Heart left ventricle (tissue), 16 donors: Measurements from ENCODE around the gene TRPV4. TPM values are rescaled to one million over a fixed set of nuclear protein-coding genes. Genes with fewer than 3 reads are reported as not detected.

Experiments
- ATAC-seq, 4 donors: fragments of 200-7000 bp; cut with Tn5 transposase; one replicate each; pipeline ENCODE4 v1.9.1; 2020 to 2022; ENCODE audit warnings: moderate library complexity in 4 of 4, mild to moderate bottlenecking in 3 of 4, moderate number of reproducible peaks in 1 of 4
- DNase-seq, 5 donors: peaks; one replicate each; pipeline ENCODE4 v3.0.0-alpha.2; 2020
- H3K27ac ChIP-seq, 12 donors: fragments of 200-600 bp; sonication (generic) in 4 of 12; one replicate each; pipeline versions ENCODE4 v1.5.0 to v1.8.0; 2016 to 2022; ENCODE audit warnings: mild to moderate bottlenecking in 2 of 12
- H3K27me3 ChIP-seq, 9 donors: fragments of 200-600 bp; sonication (generic) in 2 of 9; one replicate each; pipeline versions ENCODE4 v1.5.1 to v1.8.0; 2016 to 2022; ENCODE audit warnings: mild to moderate bottlenecking in 3 of 9
- H3K36me3 ChIP-seq, 9 donors: fragments of 200-600 bp; sonication (generic) in 2 of 9; one replicate each; pipeline versions ENCODE4 v1.5.0 to v1.8.0; 2018 to 2022; ENCODE audit warnings: mild to moderate bottlenecking in 2 of 9
- H3K4me1 ChIP-seq, 12 donors: fragments of 200-600 bp; sonication (generic) in 4 of 12; one replicate each; pipeline versions ENCODE4 v1.5.0 to v1.8.0; 2016 to 2022; ENCODE audit warnings: mild to moderate bottlenecking in 3 of 12
- H3K4me3 ChIP-seq, 12 donors: fragments of 200-600 bp; sonication (generic) in 4 of 12; one replicate each; pipeline versions ENCODE4 v1.5.0 to v1.8.0; 2017 to 2022; ENCODE audit warnings: mild to moderate bottlenecking in 9 of 12, moderate library complexity in 4 of 12
- H3K9me3 ChIP-seq, 12 donors: fragments of 200-600 bp; sonication (generic) in 4 of 12; one replicate each; pipeline versions ENCODE4 v1.5.0 to v1.8.0; 2016 to 2022; ENCODE audit warnings: mild to moderate bottlenecking in 1 of 12
- POLR2A ChIP-seq, 2 donors: fragments of 450-650 bp; IDR thresholded peaks; one replicate each; pipeline ENCODE4 v1.6.1; 2017; ENCODE audit warnings: antibody characterized with exemption in 2 of 2, mild to moderate bottlenecking in 2 of 2, moderate library complexity in 2 of 2
- WGBS, 4 donors: extraction: QIAGEN DNeasy Blood & Tissue Kit in 2 of 4; methylation state at CpG; one replicate each; pipeline versions ENCODE4 v1.1.5 to v1.1.7; 2013 to 2018; 5-methylcytosine and 5-hydroxymethylcytosine counted together
- intact Hi-C, 10 donors: fragments of 100-400 bp; cut with DNase I; formaldehyde crosslinking; loops; one replicate each; pipeline versions ENCODE4 v1.11.1 to v1.14.2; 2022
- polyA plus RNA-seq, 2 donors: library from polyadenylated mRNA; stranded (reverse); fragments of 200-250 nt; gene quantifications; one replicate each; pipeline ENCODE4 v1.2.3, GENCODE V29; 2013
- total RNA-seq, 9 donors: library from RNA; depleted of rRNA in 2 of 9; stranded (reverse); fragments of >200 nt in 2 of 9; fragmentation: NEBNext Ultra II Directional in 3 of 9; extraction: Animal tissue kit (Norgen Biotek cat#: 25700) in 3 of 9; gene quantifications; one replicate each; pipeline versions ENCODE4 v1.1.0 to v1.2.4, GENCODE V29; 2016 to 2023
- TF ChIP-seq, protein P1 (sequence below), 12 donors: fragments of 200-600 bp; sonication (generic) in 4 of 12; IDR thresholded peaks; one replicate each; pipeline versions ENCODE4 v1.5.0 to v1.8.0; 2018 to 2022; ENCODE audit warnings: antibody characterized with exemption in 12 of 12, mild to moderate bottlenecking in 5 of 12
- donor health status: ischemic (EF 13 %, LVEDD 7.1; RV severe dilation, severe dysfunction).
- donor health status: healthy with polysubstance abuse.
- donor health status: DM: no; HTN: yes; CAD: no.
- donor health status: DM: no; HTN: no; CAD: no.
- donor health status: ischemic (EF 25% LVEDD 6.9; RV normal size, moderate dysfunction).
- donor health status: ischemic (EF 25% LVEDD 5.7; RV mildly dilated, moderate dysfunction).
- donor health status: healthy.
- donor health status: DM: yes; HTN: yes; CAD: no.
- donor health status: ischemic (EF 35%, LVEDD 5.7; RV mildly dilated, moderate dysfunction).
- donor health status: nonischemic (EF 11% LVEDD 7.7; RV severe dilation, severe dysfunction).
- donor health status: DM: yes; HTN: yes; CAD: no.
- donor health status: PGD.
- donor health status: ischemic (EF 29% LVEDD 5.4; RV normal size, mild dysfunction).
- donor health status: nonischemic (EF 23%, LVEDD 6.1; RV moderate dilation, normal function).

The TRPV4 gene
- total and polyA plus RNA-seq, 11 donors: 0.17 to 3.9 (median 0.30) TPM; not detected in 1

DNA sequence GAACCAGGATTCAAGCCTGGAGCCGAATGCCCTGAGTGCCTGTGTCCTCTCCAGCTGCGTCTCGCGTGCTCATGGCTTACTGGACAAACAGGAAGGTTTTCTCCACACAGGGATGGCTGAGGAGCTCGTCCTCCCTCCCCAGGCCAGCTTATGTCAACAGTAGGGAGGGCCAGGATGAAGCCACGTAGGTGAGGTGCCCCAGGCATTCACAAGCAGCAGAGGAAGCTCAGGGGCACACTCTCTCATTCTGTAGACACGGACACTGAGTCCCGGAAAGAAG, 49.3 kb downstream of the TRPV4 start:
- H3K4me3 ChIP-seq: no peak overlapping the region
- peaks cover 0 to 8% (median 4%) of the 10 kb centered on the region in 12 donors for H3K9me3 ChIP-seq
- DNase-seq (no peak), ATAC-seq (no peak)
- 76 to 83% (median 82%) methylated on average over 8 of the region's 8 CpGs for WGBS, 4 donors
- H3K36me3 ChIP-seq: no peaks in the 10 kb centered on the region
- TF ChIP-seq POLR2A (IDR thresholded peaks at IDR 0.05): no peak
- TF ChIP-seq, protein P1, sequence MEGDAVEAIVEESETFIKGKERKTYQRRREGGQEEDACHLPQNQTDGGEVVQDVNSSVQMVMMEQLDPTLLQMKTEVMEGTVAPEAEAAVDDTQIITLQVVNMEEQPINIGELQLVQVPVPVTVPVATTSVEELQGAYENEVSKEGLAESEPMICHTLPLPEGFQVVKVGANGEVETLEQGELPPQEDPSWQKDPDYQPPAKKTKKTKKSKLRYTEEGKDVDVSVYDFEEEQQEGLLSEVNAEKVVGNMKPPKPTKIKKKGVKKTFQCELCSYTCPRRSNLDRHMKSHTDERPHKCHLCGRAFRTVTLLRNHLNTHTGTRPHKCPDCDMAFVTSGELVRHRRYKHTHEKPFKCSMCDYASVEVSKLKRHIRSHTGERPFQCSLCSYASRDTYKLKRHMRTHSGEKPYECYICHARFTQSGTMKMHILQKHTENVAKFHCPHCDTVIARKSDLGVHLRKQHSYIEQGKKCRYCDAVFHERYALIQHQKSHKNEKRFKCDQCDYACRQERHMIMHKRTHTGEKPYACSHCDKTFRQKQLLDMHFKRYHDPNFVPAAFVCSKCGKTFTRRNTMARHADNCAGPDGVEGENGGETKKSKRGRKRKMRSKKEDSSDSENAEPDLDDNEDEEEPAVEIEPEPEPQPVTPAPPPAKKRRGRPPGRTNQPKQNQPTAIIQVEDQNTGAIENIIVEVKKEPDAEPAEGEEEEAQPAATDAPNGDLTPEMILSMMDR (IDR thresholded peaks at IDR 0.05): no peak
- no peak overlapping the region for H3K27ac ChIP-seq
- intact Hi-C loops: no loop called here
- no peaks in the 10 kb centered on the region for H3K4me1 ChIP-seq
- no peaks in the 10 kb centered on the region for H3K27me3 ChIP-seq

DNA sequence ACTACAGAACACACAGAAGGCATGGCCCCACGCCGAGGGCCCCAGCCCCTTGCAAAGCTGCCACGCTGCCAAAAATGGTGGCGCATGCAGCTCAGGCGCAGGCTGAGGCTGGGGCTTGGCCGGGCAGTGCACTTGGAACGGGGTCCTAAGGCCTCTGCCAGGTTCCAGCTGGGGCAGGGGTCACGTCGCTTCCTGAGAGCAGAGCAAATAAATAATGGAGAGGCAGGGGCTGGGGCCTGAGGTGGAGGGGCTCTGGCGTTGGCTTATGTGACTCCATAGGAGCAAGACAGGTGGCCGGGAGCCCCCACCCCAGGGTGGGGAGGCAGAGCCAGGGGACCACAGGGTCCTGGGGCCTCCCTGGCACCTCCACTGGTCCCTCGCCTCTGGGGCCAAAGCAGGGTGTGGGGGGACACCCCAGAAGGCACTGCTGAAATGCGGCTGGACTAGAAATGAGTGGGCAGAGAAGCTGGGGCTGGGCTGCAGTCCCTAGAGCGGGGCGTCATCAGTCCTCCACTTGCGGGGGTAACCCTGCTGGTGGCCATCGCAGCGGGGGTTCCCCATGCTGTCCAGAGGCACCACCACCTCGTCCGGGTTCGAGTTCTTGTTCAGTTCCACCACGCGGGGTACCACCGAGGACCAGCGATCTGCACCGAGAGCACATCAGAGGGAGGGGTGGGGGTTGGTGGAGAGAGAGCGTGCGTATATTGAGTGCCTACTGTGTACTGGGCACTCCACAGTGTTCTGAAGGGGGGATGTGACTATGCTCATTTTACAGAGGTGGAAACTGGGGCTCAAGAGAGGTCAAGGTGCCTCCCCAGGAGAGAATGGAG, 49.8 kb downstream of the TRPV4 start:
- DNase-seq (no peak), ATAC-seq (peak in 1 of 4 donors; percentile 8)
- no peak for TF ChIP-seq POLR2A (IDR thresholded peaks at IDR 0.05)
- TF ChIP-seq, protein P1 (IDR thresholded peaks at IDR 0.05): no peak
- intact Hi-C loops: no loop called here
- 84 to 92% (median 89%) methylated on average over 24 to 28 of the region's 28 CpGs for WGBS, 4 donors
- Histone ChIP-seq H3K27me3 (no peaks in the 10 kb centered on the region), H3K4me1 (no peaks in the 10 kb centered on the region), H3K4me3 (no peak overlapping the region), H3K27ac (no peak overlapping the region), H3K9me3 (peaks cover 0 to 14% (median 5%) of the 10 kb centered on the region in 12 donors), H3K36me3 (no peaks in the 10 kb centered on the region)

DNA sequence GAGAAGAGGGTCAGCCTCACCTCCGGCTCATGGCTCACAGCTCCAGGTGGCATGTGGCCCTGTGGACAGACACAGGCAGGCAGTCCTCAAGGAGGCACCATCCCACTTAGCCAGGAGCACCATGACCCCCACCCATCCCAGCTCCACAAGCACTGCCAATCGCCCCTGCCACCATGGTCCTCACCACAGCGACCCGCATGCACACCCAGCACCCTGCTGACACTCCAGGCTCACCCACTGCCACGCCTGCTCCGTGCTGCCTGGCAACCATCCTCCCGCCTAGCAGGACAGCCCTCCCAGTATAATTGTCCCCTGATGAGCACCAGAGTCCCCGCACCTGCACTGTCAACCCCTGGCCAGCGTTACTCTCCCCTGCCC, 50.9 kb downstream of the TRPV4 start:
- WGBS, 4 donors: 84 to 92% (median 88%) methylated on average over 9 of the region's 9 CpGs
- TF ChIP-seq POLR2A (IDR thresholded peaks at IDR 0.05): no peak
- TF ChIP-seq, protein P1 (IDR thresholded peaks at IDR 0.05): no peak
- H3K9me3 ChIP-seq: peaks cover 0 to 15% (median 5%) of the 10 kb centered on the region in 12 donors
- H3K27ac ChIP-seq: no peak overlapping the region
- DNase-seq (no peak), ATAC-seq (no peak)
- intact Hi-C loops: no loop called here
- H3K4me3 ChIP-seq: no peak overlapping the region
- H3K27me3 ChIP-seq: no peaks in the 10 kb centered on the region
- no peaks in the 10 kb centered on the region for H3K36me3 ChIP-seq
- no peaks in the 10 kb centered on the region for H3K4me1 ChIP-seq

DNA sequence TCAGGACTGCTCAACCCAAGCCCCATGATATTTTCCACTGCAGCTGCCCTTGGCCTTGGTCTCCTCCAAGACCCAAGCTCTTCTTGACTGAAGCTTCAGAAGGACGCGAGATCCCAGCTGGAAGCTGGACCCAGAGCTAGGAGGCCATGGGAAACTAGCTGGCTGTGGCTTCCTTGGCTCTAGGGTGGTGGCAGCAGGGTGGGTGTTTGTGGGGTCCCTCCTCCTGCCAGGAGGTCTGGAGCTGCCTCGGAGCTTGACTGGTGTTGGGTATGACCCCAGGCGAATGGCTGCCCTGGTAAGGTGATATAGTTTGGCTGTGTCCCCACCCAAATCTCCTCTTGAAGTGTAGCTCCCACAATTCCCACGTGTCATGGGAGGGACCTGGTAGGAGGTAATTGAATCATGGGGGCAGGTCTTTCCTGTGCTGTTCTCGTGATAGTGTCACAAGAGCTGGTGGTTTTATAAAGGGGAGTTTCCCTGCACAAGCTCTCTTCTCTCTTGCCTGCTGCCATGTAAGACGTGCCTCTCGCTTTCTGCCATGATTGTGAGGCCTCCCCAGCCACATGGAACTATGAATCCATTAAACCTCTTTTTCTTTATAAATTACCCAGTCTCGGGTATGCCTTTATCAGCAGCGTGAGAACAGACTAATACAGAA, 51.4 kb downstream of the TRPV4 start:
- Histone ChIP-seq H3K27me3 (no peaks in the 10 kb centered on the region), H3K36me3 (no peaks in the 10 kb centered on the region), H3K4me3 (no peak overlapping the region), H3K4me1 (peaks cover 0 to 3% (median 0%) of the 10 kb centered on the region in 12 donors), H3K9me3 (peaks cover 0 to 15% (median 5%) of the 10 kb centered on the region in 12 donors), H3K27ac (no peak overlapping the region)
- intact Hi-C loops: no loop called here
- no peak for DNase-seq
- TF ChIP-seq, protein P1 (IDR thresholded peaks at IDR 0.05): no peak
- TF ChIP-seq POLR2A (IDR thresholded peaks at IDR 0.05): no peak
- ATAC-seq: no peak
- 78 to 87% (median 81%) methylated on average over 10 of the region's 10 CpGs for whole genome bisulfite sequencing, 4 donors
